Muscle of leg (tissue), 11 donors: ENCODE results near the gene CDC42EP2. TPM values are rescaled to one million over a fixed set of nuclear protein-coding genes. Genes with fewer than 3 reads are reported as not detected.

Experiments
- DNase-seq: peaks from one replicate; pipeline ENCODE4 v3.0.0; 2013
- H3K27ac ChIP-seq: one replicate; pipeline ENCODE4 v1.5.1; 2013; ENCODE audit warnings: mild to moderate bottlenecking, low read length, control low read depth
- H3K27me3 ChIP-seq: one replicate; pipeline ENCODE4 v1.6.1; 2013; ENCODE audit warnings: low read length; ENCODE audit not compliant: control insufficient read depth, insufficient read depth
- H3K36me3 ChIP-seq: one replicate; pipeline ENCODE4 v1.6.1; 2013; ENCODE audit warnings: low read length; ENCODE audit not compliant: control insufficient read depth, insufficient read depth
- H3K4me1 ChIP-seq: one replicate; pipeline ENCODE4 v1.6.1; 2013; ENCODE audit warnings: low read length; ENCODE audit not compliant: control insufficient read depth, insufficient read depth
- H3K4me3 ChIP-seq: one replicate; pipeline ENCODE4 v1.5.1; 2013; ENCODE audit warnings: low read length, control low read depth
- H3K9me3 ChIP-seq: replicated peaks from 2 replicates; pipeline ENCODE4 v1.6.1; 2013; ENCODE audit warnings: low read depth, low read length; ENCODE audit not compliant: control insufficient read depth
- WGBS: methylation state at CpG from one replicate; pipeline ENCODE4 v1.1.5; 2013; ENCODE audit warnings: missing lambda C conversion rate; ENCODE audit not compliant: insufficient coverage; 5-methylcytosine and 5-hydroxymethylcytosine counted together
- polyA plus RNA-seq, 8 donors: library from polyadenylated mRNA; unstranded; fragments of 120-200 nt; gene quantifications; one replicate each; pipeline versions ENCODE4 v1.2.1 to v1.2.3, GENCODE V29; 2013; ENCODE audit warnings: inconsistent platforms in 1 of 8, low replicate concordance in 1 of 8; ENCODE audit not compliant: insufficient read length in 8 of 8, insufficient read depth in 1 of 8
- total RNA-seq: library from RNA; stranded (reverse); fragments of 120-200 nt; gene quantifications from one replicate; pipeline ENCODE4 v1.2.4, GENCODE V29; 2013

The CDC42EP2 gene
- total and polyA plus RNA-seq, 9 donors: 20.8 to 42.4 (median 35.3) TPM

GRCh38 chr11:65279741-65280440 lies 34.8 kb upstream of the CDC42EP2 start:
- no peaks in the 10 kb centered on the region for H3K27me3 ChIP-seq
- H3K4me3 ChIP-seq: no peak overlapping the region
- H3K9me3 ChIP-seq: no peaks in the 10 kb centered on the region
- DNase-seq: peak; percentile 57
- H3K36me3 ChIP-seq: peaks cover 49% of the 10 kb centered on the region
- no CpG with 5 or more reads among the region's 5 CpGs for WGBS
- peaks cover 25% of the 10 kb centered on the region for H3K4me1 ChIP-seq
- H3K27ac ChIP-seq: peak overlapping the region; percentile 76

GRCh38 chr11:65280646-65281045 lies 34.0 kb upstream of the CDC42EP2 start:
- DNase-seq: no peak
- 80% methylated on average over 4 of the region's 4 CpGs for WGBS
- Histone ChIP-seq H3K27ac (peak overlapping the region; percentile 76), H3K9me3 (no peaks in the 10 kb centered on the region), H3K27me3 (no peaks in the 10 kb centered on the region), H3K4me3 (no peak overlapping the region), H3K36me3 (peaks cover 52% of the 10 kb centered on the region), H3K4me1 (peaks cover 23% of the 10 kb centered on the region)

- peaks cover 34% of the 10 kb centered on the region for H3K4me1 ChIP-seq
- H3K9me3 ChIP-seq: no peaks in the 10 kb centered on the region
- 100% methylated on average over 2 of the region's 4 CpGs for WGBS
- H3K36me3 ChIP-seq: peaks cover 35% of the 10 kb centered on the region
- H3K27me3 ChIP-seq: no peaks in the 10 kb centered on the region
- H3K27ac ChIP-seq: no peak overlapping the region
- DNase-seq: no peak
- no peak overlapping the region for H3K4me3 ChIP-seq
Observed at GRCh38 chr11:65286686-65287085, 28.0 kb upstream of the CDC42EP2 start.

GRCh38 chr11:65287601-65288000 lies 27.1 kb upstream of the CDC42EP2 start:
- Histone ChIP-seq H3K36me3 (peaks cover 26% of the 10 kb centered on the region), H3K27me3 (no peaks in the 10 kb centered on the region), H3K9me3 (no peaks in the 10 kb centered on the region), H3K4me1 (peaks cover 43% of the 10 kb centered on the region), H3K4me3 (no peak overlapping the region), H3K27ac (no peak overlapping the region)
- no peak for DNase-seq
- no CpG with 5 or more reads among the region's 2 CpGs for WGBS

GRCh38 chr11:65288706-65289536 lies 25.7 kb upstream of the CDC42EP2 start:
- Histone ChIP-seq H3K27ac (peak overlapping the region; percentile 69), H3K4me1 (peaks cover 56% of the 10 kb centered on the region), H3K27me3 (no peaks in the 10 kb centered on the region), H3K9me3 (no peaks in the 10 kb centered on the region), H3K36me3 (peaks cover 16% of the 10 kb centered on the region), H3K4me3 (no peak overlapping the region)
- WGBS: 59% methylated on average over 3 of the region's 6 CpGs
- peak; percentile 86 for DNase-seq

- Histone ChIP-seq H3K9me3 (no peaks in the 10 kb centered on the region), H3K27me3 (no peaks in the 10 kb centered on the region), H3K4me1 (peaks cover 73% of the 10 kb centered on the region), H3K4me3 (no peak overlapping the region), H3K27ac (peak overlapping the region; percentile 96), H3K36me3 (peaks cover 21% of the 10 kb centered on the region)
- peak; percentile 99 for DNase-seq
- 14% methylated on average over 4 of the region's 8 CpGs for WGBS
Observed at GRCh38 chr11:65290448-65291165, 24.1 kb upstream of the CDC42EP2 start.

- no peaks in the 10 kb centered on the region for H3K27me3 ChIP-seq
- H3K27ac ChIP-seq: peak overlapping the region; percentile 96
- peaks cover 25% of the 10 kb centered on the region for H3K36me3 ChIP-seq
- peaks cover 83% of the 10 kb centered on the region for H3K4me1 ChIP-seq
- WGBS: 40% methylated on average over 1 of the region's 5 CpGs
- no peak overlapping the region for H3K4me3 ChIP-seq
- no peak for DNase-seq
- H3K9me3 ChIP-seq: no peaks in the 10 kb centered on the region
Observed at GRCh38 chr11:65291613-65292012, 23.1 kb upstream of the CDC42EP2 start.

- H3K27ac ChIP-seq: peak overlapping the region; percentile 96
- H3K36me3 ChIP-seq: peaks cover 22% of the 10 kb centered on the region
- H3K4me3 ChIP-seq: no peak overlapping the region
- no peaks in the 10 kb centered on the region for H3K27me3 ChIP-seq
- no peaks in the 10 kb centered on the region for H3K9me3 ChIP-seq
- peaks cover 96% of the 10 kb centered on the region for H3K4me1 ChIP-seq
- WGBS: 69% methylated on average over 3 of the region's 5 CpGs
- no peak for DNase-seq
Observed at GRCh38 chr11:65292890-65293289, 21.8 kb upstream of the CDC42EP2 start.

- Histone ChIP-seq H3K27me3 (no peaks in the 10 kb centered on the region), H3K4me1 (peaks cover 100% of the 10 kb centered on the region), H3K4me3 (peak overlapping the region; percentile 23), H3K27ac (peak overlapping the region; percentile 96), H3K36me3 (peaks cover 22% of the 10 kb centered on the region), H3K9me3 (no peaks in the 10 kb centered on the region)
- whole genome bisulfite sequencing: 35% methylated on average over 5 of the region's 10 CpGs
- peak; percentile 83 for DNase-seq
Observed at GRCh38 chr11:65293909-65294381, 20.7 kb upstream of the CDC42EP2 start.

GRCh38 chr11:65295001-65295400 lies 19.7 kb upstream of the CDC42EP2 start:
- Histone ChIP-seq H3K27me3 (no peaks in the 10 kb centered on the region), H3K4me3 (no peak overlapping the region), H3K36me3 (peaks cover 20% of the 10 kb centered on the region), H3K4me1 (peaks cover 100% of the 10 kb centered on the region), H3K27ac (peak overlapping the region; percentile 96), H3K9me3 (no peaks in the 10 kb centered on the region)
- no peak for DNase-seq
- 79% methylated on average over 5 of the region's 11 CpGs for WGBS
